ENCODE results near the gene PARVB.

- no peak for TF ChIP-seq CTCF (conservative IDR thresholded peaks at IDR 0.05 in 1 of 2, IDR thresholded peaks at IDR 0.05 in 1 of 2; ENCODE audit: low read depth in 1 of 2, low read length in 2 of 2)
- TF ChIP-seq EZH2 (IDR thresholded peaks at IDR 0.05; ENCODE audit: low read length, missing control alignments) = no peak
Measured at GRCh38 chr22:44023404-44024287, 456 bp upstream of the PARVB start.
